Midbrain (tissue), 1 donor: Measurements from ENCODE around the gene PTPRN2.
"Not testable (repeated sequence)": the region's sequence is repeated elsewhere in the genome, so short reads cannot be mapped to it uniquely, and the experiment has no call there.

Source experiments
- DNase-seq: peaks from one replicate; lab custom pipeline; 2025; lab: John Stamatoyannopoulos, UW

PTPRN2 gene

DNA sequence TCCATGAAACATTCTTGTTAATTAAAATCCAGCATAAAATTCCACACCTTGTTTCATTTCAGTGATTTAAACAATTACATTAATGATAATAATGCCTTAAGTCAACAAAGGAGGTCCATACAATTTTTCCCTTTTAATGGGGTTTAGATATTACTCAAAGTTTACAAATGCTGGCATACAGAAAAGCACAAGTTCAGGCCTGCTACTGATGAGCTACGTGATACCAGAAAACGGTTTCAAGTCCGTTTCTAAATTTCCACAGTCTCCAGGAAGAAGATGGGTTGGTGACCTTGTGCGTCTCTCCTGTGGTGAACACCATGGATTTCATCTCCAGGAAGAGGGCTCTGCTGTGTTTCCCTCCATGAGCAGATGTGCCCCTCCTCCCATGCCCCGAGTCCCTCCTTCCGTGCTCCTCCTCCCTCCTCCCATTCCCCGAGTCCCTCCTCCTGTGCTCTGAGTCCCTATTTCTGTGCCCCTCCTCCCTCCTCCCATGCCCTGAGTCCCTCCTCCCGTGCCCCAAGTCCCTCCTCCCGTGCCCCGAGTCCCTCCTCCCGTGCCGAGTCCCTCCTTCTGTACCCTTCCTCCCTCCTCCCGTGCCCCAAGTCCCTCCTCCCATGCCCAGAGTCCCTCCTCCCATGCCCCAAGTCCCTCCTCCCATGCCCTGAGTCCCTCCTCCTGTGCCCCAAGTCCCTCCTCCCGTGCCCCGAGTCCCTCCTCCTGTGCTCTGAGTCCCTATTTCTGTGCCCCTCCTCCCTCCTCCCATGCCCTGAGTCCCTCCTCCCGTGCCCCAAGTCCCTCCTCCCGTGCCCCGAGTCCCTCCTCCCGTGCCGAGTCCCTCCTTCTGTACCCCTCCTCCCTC is 201.9 kb downstream of the PTPRN2 start:
- DNase-seq, result not testable (repeated sequence)

DNA sequence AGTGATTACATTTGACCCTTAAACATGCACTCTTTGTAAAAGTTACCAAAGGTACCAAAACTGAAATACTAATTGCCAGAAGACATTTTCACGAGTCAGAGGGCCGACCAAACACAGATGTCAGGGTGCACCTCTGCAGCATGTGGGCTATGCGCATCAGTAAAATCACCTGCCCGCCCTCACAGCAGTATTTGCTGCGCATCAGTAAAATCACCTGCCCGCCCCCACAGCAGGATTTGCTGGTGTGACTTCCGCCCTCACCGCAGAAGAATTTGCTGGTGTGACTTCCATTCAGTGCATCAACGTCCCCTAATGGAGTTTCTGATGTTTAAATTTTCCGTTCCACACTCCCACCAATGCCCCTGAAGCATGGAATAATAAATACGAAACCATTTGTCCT is 202.9 kb downstream of the PTPRN2 start:
- DNase-seq, result no peak

DNA sequence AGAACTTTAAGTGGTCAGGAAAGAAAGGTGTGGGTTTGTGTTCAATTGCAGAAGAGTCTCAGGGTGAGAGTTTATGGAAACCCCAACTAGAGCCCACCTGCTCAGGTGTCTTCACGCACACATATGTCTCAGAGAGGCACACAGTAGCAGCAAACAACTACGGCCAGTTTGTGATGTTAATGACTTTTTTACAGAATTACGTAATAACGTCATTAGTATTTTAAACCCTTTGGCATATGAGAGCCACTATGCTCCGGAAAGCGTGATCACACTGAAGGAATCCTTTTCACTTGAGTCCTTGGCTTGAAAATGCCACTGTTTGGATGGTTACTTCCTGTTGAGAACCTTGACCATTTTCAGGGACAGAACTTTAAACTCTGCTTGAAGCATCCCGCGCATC is 204.0 kb downstream of the PTPRN2 start:
- DNase-seq, result no peak

DNA sequence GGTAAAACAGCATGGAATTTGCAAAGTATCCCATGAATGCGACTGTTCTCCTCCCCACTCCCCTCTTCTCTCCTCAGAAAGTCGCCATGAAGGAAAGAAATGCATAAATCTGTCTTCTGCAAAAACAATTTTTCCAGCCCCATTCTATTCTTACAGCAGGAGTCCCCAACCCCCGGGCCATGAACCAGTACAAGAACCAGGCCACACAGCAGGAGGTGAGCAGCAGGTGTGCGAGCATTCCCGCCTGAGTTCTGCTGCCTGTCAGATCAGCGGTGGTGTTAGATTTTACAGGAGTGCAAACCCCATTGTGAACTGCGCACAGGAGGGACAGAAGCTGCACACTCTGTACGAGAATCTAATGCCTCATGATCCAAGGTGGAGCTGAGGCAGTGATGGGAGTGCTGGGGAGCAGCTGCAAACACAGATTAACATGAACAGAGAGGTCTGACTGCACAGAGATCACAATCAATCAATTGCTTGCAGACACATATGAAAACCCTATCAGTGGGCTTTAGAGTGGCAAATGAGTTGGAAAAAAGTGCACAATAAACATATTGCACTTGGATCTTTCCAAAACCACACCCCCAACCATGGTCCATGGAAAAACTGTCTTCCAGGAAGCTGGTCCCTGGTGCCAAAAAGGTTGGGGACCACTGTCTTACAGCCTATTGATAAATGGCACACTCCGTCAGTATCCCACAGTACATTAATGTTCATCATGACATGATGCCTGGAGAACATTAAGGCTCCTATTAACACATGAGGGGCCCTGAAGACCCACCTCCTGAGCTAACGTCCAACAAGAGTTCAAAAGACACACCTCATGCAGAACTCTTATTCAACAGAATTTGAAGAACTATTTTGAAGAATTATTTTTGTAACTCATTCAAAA is 205.0 kb downstream of the PTPRN2 start:
- no peak for DNase-seq

DNA sequence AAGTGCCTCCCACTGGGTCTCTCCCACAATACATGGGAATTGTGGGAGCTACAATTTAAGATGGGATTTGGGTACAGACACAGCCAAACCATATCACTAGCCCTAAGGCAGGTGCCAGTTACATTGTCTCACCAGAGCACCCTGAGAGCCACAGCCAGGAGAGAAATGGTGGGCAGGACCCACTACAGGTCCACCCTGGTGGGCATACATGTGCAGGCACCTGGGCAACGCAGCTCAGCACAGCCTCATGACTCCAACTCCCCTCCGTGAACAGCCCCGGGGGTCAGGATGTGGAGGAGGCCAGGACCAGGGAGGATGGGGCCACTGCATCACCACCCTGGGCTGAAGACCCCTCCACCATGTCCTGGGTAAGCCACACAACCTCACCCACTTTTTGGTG is 205.7 kb downstream of the PTPRN2 start:
- DNase-seq, result no peak

DNA sequence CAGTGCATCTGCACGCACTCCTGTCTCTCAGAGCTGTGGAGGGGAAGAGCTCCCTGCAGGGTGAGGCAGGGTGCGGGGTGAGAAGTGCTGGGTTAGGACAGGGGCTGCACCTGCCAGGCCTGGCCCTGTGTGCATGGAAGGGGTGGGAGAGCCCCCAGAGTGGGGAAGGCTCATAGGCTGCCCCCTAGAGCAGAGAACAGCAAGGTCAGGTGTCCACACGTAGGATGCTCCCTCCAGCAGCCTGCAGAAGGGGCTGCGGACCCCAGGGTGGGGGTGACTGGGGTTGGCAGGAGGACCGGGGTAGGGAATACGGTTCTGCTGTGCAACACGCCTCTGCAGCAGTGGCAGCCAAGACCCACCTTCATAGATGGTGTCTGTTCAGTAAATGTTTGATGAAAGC is 208.6 kb downstream of the PTPRN2 start:
- no peak for DNase-seq

DNA sequence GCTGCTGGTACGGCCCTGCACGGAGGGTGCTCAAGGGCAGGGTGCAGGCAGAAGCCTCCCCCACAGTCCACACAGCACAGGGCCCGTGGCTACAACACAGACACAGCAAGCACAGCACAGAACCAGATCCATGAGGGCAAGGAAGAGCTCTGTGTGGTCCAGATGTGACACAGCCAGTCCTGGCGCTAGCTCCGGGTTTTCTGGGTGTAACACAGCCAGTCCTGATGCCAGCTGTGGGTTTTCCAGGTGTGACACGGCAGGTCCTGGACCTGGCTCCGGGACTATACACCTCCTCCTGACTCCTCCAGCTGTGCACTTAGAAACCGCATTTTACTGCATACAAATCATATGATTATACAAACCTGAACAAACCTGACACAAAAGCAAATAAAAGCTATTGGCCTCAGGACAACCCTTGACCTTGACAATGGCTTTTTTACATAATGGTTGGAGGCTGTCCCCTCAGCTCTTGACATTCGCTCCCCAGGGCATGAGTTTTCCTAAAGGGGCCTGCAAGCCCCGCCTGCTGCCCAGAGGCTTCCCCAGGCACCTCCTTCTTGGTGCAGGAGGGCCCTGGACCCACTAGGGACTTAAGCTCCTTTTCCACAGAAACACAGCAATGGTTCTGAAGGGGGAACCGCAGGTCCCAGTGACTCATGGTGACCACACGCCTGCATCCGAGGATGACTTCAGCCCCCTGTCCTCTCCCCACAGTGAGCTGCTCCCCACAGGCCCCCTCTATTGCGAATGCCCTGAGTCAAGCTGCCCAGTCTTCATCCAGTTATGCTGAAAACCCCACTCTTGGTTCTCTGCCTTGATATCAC is 209.6 kb downstream of the PTPRN2 start:
- DNase-seq, result no peak

DNA sequence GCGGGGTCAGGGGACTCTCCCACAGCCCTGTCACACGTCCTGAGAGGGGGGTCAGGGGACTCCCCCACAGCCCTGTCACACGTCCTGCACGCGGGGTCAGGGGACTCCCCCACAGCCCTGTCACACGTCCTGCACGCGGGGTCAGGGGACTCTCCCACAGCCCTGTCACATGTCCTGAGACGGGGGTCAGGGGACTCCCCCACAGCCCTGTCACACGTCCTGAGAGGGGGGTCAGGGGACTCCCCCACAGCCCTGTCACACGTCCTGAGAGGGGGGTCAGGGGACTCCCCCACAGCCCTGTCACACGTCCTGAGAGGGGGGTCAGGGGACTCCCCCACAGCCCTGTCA is 210.8 kb downstream of the PTPRN2 start:
- not testable (repeated sequence) for DNase-seq

DNA sequence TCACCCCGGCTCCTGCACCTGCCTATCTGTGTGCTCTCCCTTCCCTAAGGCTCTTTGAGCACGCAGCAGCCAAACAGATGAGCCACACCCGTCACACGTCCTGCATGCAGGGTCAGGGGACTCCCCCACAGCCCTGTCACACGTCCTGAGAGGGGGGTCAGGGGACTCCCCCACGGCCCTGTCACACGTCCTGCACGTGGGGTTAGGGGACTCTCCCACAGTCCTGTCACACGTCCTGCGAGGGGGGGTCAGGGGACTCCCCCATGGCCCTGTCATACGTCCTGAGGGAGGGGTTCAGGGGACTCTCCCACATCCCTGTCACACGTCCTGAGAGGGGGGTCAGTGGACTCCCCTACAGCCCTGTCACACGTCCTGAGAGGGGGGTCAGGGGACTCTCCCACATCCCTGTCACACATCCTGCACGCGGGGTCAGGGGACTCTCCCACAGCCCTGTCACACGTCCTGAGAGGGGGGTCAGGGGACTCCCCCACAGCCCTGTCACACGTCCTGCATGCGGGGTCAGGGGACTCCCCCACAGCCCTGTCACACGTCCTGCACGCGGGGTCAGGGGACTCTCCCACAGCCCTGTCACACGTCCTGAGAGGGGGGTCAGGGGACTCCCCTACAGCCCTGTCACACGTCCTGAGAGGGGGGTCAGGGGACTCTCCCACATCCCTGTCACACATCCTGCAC is 211.3 kb downstream of the PTPRN2 start:
- DNase-seq, result not testable (repeated sequence)

DNA sequence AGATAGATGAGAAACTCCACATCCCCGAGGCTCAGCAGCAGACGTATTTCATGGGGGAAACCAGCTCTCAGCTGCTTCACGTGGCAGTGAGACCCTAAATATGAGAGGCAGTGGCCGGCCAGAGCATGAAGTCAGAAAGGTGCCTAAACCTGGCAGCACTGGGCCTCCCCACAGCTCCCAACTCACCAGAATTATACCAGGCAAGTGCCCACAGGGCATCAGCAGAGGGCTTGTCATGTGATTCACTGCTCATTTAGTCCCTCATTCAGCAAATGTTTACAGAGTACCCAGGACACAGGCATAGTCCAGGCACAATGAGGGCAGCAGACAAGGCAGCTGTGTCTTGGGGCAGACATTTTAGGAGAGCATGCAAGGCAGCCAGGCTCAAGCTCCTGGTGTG is 212.6 kb downstream of the PTPRN2 start:
- no peak for DNase-seq

DNA sequence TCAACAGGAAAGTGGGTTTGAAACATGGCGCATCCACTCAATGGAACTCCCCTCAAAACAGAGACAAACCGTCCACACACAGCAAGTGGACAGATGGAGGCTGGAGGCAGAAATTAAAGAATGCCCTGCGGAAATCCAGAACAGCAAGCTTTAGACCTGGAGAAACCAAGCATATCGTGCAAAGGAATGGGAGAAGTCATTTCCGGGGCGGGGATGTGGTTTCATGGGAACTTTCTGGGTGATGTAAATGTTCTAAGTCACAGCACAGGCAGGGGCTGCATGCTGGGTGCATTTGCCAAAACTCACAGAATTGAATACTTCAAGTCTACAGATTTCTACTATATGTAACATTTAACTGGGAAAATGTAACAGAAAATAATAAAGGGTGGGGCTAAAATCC is 213.0 kb downstream of the PTPRN2 start:
- DNase-seq, result no peak

DNA sequence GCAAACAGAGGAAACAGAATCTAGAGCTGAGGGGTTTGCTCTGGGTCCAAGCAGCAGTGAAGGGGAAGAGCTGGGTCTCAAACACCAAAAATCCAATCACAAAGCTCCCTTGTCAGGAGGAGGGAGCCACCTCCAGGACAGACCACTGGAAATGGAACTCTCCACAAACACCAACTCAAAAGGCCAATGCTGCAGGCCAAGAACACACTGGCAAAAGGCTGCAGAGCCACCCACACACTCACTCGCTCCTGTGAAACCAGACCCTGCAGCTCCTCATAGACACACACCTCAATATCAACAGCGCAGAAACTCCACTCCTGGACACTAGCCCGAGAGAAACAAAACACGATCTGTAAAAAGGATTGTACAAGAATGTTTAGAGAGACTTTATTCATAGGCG is 213.5 kb downstream of the PTPRN2 start:
- DNase-seq, result no peak

DNA sequence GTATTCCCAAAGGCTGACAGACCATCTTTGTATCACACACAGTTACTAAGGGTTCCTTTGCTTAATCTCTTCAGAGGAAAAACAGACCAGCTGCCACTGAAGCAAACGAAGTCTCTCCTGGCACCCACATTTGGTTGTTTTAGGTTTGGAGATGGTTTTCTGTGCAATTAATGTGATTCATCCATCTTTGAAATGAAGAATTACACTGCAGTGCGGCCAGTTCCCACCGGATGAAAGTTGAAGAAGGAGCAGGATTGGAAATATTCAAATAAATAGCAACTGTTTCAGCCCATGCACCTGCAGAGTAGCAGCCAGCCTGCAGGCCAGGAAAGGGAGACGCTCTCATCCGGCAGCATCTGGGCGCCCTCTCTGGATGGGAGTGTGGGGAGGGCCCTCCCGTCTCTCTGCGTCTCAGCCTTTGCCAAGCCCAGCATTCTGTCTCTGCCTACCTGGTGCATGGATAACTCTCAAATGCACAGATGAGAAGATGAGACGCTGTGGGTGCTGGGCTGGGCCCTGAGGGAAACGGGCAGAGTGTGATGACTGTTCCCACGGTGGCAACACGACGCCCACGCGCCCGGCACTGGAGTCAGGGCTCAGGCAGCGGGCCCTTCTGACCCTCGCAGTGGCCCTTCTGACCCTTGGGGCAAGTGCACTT is 214.0 kb downstream of the PTPRN2 start:
- no peak for DNase-seq

DNA sequence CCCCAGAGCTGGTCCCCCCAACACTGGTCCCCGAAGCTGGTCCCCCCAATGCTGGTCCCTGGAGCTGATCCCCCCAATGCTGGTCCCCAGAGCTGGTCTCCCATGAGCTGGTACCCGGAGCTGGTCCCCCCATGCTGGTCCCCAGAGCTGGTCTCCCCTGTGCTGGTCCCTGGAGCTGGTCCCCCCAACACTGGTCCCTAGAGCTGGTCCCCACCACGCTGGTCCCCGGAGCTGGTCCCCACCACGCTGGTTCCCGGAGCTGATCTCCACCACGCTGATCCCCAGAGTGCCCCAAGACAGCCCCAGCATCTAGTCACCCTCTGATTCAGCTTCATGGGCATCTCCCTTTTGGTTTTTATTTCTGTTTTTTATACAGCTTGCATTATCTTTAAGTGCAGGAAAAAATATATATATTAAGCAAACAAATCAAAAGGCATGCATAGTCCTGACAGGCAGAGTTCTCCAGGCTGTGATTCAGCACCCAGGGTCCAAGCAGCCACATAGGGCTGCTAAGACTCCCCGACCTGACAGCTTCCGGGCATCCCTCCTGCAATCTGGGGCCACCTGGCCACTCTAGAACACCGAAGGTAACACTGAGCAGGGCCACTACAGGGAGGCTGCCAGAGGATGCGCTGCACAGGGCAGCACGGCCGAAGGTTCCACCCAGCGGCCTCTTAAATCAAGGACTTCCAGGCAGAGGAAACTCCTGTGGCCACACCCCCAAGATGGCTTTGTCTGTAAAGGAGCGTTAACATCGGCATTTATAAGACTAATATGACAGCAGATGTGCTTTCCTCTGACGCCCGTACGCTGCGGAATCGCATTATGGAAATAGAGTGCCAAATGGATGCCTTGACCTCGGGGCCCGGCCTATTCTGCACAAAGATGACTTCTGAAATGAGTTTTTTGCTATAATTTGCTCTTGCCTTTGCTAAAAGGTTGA is 215.0 kb downstream of the PTPRN2 start:
- no peak for DNase-seq

DNA sequence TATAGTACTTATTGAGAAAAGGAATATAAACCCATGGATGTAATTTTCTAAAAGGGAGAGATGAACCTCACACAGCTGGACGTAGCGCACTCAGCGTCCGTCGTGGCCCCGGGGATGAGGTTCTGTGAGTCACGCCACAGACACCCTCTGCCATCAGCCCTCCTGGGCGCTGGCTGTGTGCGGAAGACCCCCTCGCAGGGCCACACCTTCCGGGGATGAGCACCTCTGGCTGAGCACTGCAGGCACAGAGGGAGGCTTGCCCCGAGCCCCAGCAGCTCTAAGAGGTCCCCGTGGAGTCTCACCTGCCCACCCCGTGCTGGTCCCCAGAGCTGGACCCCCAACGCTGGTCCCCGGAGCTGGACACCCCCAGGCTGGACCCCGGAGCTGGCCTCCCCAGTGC is 215.8 kb downstream of the PTPRN2 start:
- DNase-seq, result no peak

DNA sequence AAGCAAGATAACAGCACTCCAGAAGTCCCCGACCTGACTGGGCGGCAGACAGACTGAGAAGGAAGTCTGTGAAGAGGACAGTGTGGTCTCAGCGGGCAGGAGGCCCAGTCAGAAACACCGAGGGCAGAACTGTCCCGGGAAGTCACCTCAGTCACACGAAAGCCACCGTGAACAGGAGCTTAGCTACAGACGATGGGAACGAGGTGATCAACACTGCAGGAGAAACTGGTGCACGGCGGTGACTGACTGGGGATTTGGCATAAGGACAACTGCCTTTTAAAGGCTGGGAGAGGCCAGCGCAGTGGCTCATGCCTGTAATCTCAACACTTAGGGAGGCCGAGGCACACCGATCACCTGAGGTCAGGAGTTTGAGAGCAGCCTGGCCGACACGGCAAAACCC is 217.8 kb downstream of the PTPRN2 start:
- no peak for DNase-seq

DNA sequence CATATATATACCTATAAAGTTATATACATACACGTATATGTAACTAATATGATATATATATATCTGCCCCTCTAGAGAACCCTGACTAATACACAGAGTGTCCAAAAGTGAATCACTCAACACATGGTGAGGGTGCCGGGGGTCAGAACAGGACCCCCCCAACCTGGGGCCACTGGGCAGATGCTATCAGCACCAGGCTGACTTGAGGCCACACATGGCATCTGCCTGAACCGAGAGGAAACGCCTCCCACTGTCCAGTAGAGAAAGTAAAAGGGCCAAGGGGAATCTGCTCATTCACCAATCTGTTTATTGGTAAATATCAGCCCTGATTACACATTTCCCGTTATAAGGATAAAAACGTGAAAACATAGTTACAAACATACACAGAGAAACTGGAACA is 218.3 kb downstream of the PTPRN2 start:
- DNase-seq, result no peak

DNA sequence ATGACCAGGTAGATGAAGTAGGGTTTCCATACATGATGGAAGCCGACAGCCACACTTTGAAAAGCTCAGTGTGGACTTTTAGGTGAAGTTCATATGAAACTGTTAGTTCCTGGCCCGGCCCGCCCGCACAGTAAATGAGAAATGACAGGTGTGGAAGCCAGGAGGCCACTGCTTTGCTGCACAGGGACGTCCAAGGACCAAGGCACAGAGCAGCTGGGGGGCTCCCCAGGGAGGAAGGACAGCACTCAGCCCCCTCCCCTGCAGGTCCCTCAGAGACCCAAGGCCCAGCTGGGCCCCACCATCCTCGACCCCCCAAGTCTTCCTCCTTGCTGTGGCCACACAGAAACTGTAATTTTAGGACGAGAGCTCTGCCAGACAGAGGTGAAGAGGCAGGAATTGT is 219.2 kb downstream of the PTPRN2 start:
- DNase-seq, result no peak

DNA sequence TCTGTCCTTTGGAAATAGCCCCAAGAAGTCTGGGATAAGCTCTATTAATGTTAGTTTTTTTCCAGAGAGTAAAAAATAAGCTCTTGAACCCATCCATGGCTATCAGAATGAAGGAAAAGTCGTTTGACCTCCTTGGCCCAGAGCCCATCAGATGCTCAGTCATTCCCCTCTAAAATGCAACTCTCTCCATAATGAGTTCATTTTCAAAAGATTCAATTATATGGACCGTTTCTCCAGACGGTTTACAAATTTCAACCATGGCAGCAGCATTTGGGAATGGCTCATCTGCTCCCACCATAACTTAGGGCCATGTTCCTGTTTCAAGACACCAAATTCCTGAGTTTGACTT is 220.0 kb downstream of the PTPRN2 start:
- no peak for DNase-seq
